Activated naive CD4-positive, alpha-beta T cell (primary cell): ENCODE data around the gene FN3KRP.
"Not testable (repeated sequence)": the region's sequence is repeated elsewhere in the genome, so short reads cannot be mapped to it uniquely, and the experiment has no call there.

Experiments used
- DNase-seq, 4 experiments: peaks; one replicate each; lab custom pipeline; 2025; lab: John Stamatoyannopoulos, UW

Gene FN3KRP

GRCh38 chr17:82744736-82745135, 28.2 kb downstream of the FN3KRP start:
- DNase-seq, result not testable (repeated sequence)

- DNase-seq, result no peak
Observed at GRCh38 chr17:82745524-82745923, 29.0 kb downstream of the FN3KRP start.

GRCh38 chr17:82748756-82749155, 32.2 kb downstream of the FN3KRP start:
- DNase-seq, result no peak

- DNase-seq, result no peak
Observed at GRCh38 chr17:82750241-82750908, 33.9 kb downstream of the FN3KRP start.

GRCh38 chr17:82751171-82751570, 34.7 kb downstream of the FN3KRP start:
- no peak for DNase-seq

- peak; percentile 75 to 95 (median 90) for DNase-seq
Observed at GRCh38 chr17:82751571-82752370, 35.3 kb downstream of the FN3KRP start, which contains the start of gene TBCD. TSS of gene TBCD (plus strand) at chr17:82752065. CDS start at chr17:82752194, 129 bp downstream.

GRCh38 chr17:82752371-82753200, 36.1 kb downstream of the FN3KRP start:
- DNase-seq, result no peak

- no peak for DNase-seq
Observed at GRCh38 chr17:82753201-82753464, 36.6 kb downstream of the FN3KRP start.

GRCh38 chr17:82754297-82755208, 38.0 kb downstream of the FN3KRP start:
- no peak for DNase-seq

GRCh38 chr17:82756166-82756565, 39.7 kb downstream of the FN3KRP start:
- DNase-seq, result no peak

GRCh38 chr17:82765371-82765770, 48.9 kb downstream of the FN3KRP start:
- DNase-seq, result no peak

- DNase-seq, result no peak
Observed at GRCh38 chr17:82767041-82767754, 50.7 kb downstream of the FN3KRP start.

GRCh38 chr17:82769041-82769440, 52.5 kb downstream of the FN3KRP start:
- DNase-seq, result no peak

GRCh38 chr17:82772026-82772425, 55.5 kb downstream of the FN3KRP start:
- no peak for DNase-seq

GRCh38 chr17:82774456-82774855, 58.0 kb downstream of the FN3KRP start:
- DNase-seq, result not testable (repeated sequence)

GRCh38 chr17:82775001-82775823, 58.7 kb downstream of the FN3KRP start:
- DNase-seq, result peak in 1 of 4 experiments; percentile 15

- DNase-seq, result no peak
Observed at GRCh38 chr17:82776454-82776853, 59.9 kb downstream of the FN3KRP start.
